HepG2 (cell line): ENCODE data around the gene CAND1. TPM values are rescaled to one million over a fixed set of nuclear protein-coding genes. Genes with fewer than 3 reads are reported as not detected.
A peak's percentile ranks its signal among the peaks of the same experiment; 100 is the strongest.

Experiments
- AKNA ChIP-seq: sonication (generic); formaldehyde crosslinking; IDR thresholded peaks from 2 replicates; pipeline ENCODE4 v1.4.0; 2020; ENCODE audit warnings: missing genetic modification reagents, borderline replicate concordance
- HDAC1 ChIP-seq: sonication (generic); formaldehyde crosslinking; IDR thresholded peaks from 2 replicates; pipeline ENCODE4 v1.5.1; 2020; ENCODE audit warnings: mild to moderate bottlenecking, missing genetic modification reagents
- IKZF5 ChIP-seq: IDR thresholded peaks from 2 replicates; pipeline ENCODE4 v1.6.1; 2018; ENCODE audit warnings: missing genetic modification reagents, mild to moderate bottlenecking, missing compliant biosample characterization
- KDM5B ChIP-seq: sonication (generic); formaldehyde crosslinking; IDR thresholded peaks from 2 replicates; pipeline ENCODE4 v1.4.0; 2020; ENCODE audit warnings: missing genetic modification reagents, mild to moderate bottlenecking, borderline replicate concordance
- MAFF ChIP-seq: IDR thresholded peaks from 2 replicates; pipeline ENCODE4 v1.6.1; 2011; ENCODE audit warnings: low read depth, low read length, improper control_type of control experiment
- MEF2D ChIP-seq: sonication (generic); formaldehyde crosslinking; IDR thresholded peaks from 2 replicates; pipeline ENCODE4 v1.5.1; 2020; ENCODE audit warnings: mild to moderate bottlenecking, missing genetic modification reagents
- MTF2 ChIP-seq: sonication (generic); formaldehyde crosslinking; IDR thresholded peaks from 2 replicates; pipeline ENCODE4 v1.5.0; 2020; ENCODE audit warnings: missing genetic modification reagents, borderline replicate concordance
- NBN ChIP-seq: fragments of 450-650 bp; conservative IDR thresholded peaks from 2 replicates; pipeline ENCODE4 v1.6.1; 2017
- NRL ChIP-seq: sonication (generic); formaldehyde crosslinking; IDR thresholded peaks from 2 replicates; pipeline ENCODE4 v1.5.0; 2020; ENCODE audit warnings: missing genetic modification reagents, mild to moderate bottlenecking, moderate library complexity, borderline replicate concordance
- SOX5 ChIP-seq: IDR thresholded peaks from 2 replicates; pipeline ENCODE4 v1.6.1; 2016; ENCODE audit warnings: borderline replicate concordance
- UBTF ChIP-seq: sonication (generic); formaldehyde crosslinking; IDR thresholded peaks from 2 replicates; pipeline ENCODE4 v1.4.0; 2020; ENCODE audit warnings: mild to moderate bottlenecking, missing genetic modification reagents
- ZBTB46 ChIP-seq: sonication (generic); formaldehyde crosslinking; IDR thresholded peaks from 2 replicates; pipeline ENCODE4 v1.4.0; 2020; ENCODE audit warnings: mild to moderate bottlenecking, missing genetic modification reagents, borderline replicate concordance
- ZNF329 ChIP-seq: sonication (generic); formaldehyde crosslinking; IDR thresholded peaks from 2 replicates; pipeline ENCODE4 v1.9.0; 2021; ENCODE audit warnings: low read depth, mild to moderate bottlenecking, missing genetic modification reagents
- ZNF333 ChIP-seq: sonication (generic); formaldehyde crosslinking; IDR thresholded peaks from 2 replicates; pipeline ENCODE4 v1.4.0; 2020; ENCODE audit warnings: mild to moderate bottlenecking, missing genetic modification reagents, borderline replicate concordance
- ZNF33B ChIP-seq: sonication (generic); formaldehyde crosslinking; IDR thresholded peaks from 2 replicates; pipeline ENCODE4 v1.5.1; 2020; ENCODE audit warnings: mild to moderate bottlenecking, missing genetic modification reagents
- ZSCAN12 ChIP-seq: sonication (generic); formaldehyde crosslinking; IDR thresholded peaks from 2 replicates; pipeline ENCODE4 v1.9.0; 2021; ENCODE audit warnings: mild to moderate bottlenecking, missing genetic modification reagents
- polyA plus RNA-seq, 8 experiments: library from polyadenylated mRNA; depleted of rRNA in 3 of 8; stranded (reverse) in 7 of 8; unstranded in 1 of 8; fragments of >200 nt; fragmentation: Illumina TruSeq in 4 of 8; extraction: Trizol in 4 of 8; gene quantifications; 2 replicates each; pipeline versions ENCODE4 v1.2.1 to v1.2.3, GENCODE V29; 2011 to 2016; ENCODE audit warnings: low read depth in 4 of 8, missing spikeins in 1 of 8, mixed read lengths in 1 of 8; ENCODE audit not compliant: insufficient read depth in 1 of 8
- total RNA-seq, 5 experiments: library from RNA; depleted of rRNA; stranded (reverse); fragments of >200 nt; fragmentation: Illumina TruSeq; extraction: Trizol; gene quantifications; 2 replicates each; pipeline ENCODE4 v1.2.3, GENCODE V29; 2016; ENCODE audit warnings: low read depth in 1 of 5
- TF ChIP-seq, protein P1 (sequence below): IDR thresholded peaks from 2 replicates; pipeline ENCODE4 v1.6.1; 2016; ENCODE audit warnings: missing compliant biosample characterization, missing genetic modification reagents, borderline replicate concordance

Gene CAND1
- total and polyA plus RNA-seq, 2 of the 13 experiments (the other 11 are each of a cell fraction or from before 2014, with no cell fraction given), result 56.2 to 138 TPM

- TF ChIP-seq, protein P1, sequence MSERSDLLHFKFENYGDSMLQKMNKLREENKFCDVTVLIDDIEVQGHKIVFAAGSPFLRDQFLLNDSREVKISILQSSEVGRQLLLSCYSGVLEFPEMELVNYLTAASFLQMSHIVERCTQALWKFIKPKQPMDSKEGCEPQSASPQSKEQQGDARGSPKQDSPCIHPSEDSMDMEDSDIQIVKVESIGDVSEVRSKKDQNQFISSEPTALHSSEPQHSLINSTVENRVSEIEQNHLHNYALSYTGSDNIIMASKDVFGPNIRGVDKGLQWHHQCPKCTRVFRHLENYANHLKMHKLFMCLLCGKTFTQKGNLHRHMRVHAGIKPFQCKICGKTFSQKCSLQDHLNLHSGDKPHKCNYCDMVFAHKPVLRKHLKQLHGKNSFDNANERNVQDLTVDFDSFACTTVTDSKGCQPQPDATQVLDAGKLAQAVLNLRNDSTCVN (CRISPR knock-in tag), result peak; percentile 66; the same call in 1 of the 2 replicates
- no peak for TF ChIP-seq MEF2D
- no peak; the same call in none of the 2 replicates for TF ChIP-seq UBTF
- TF ChIP-seq ZNF329, result no peak
- 0 out of 2 replicates have a peak, but pooled peaks have one; percentile 10 for TF ChIP-seq ZBTB46 (CRISPR knock-in tag)
- TF ChIP-seq ZNF333 (CRISPR knock-in tag), result 0 out of 2 replicates have a peak, but pooled peaks have one; percentile 40
- TF ChIP-seq IKZF5 (CRISPR knock-in tag), result peak; percentile 66
- TF ChIP-seq ZNF33B (CRISPR knock-in tag), result peak; percentile 41; the same call in 1 of the 2 replicates
- TF ChIP-seq ZSCAN12, result 0 out of 2 replicates have a peak, but pooled peaks have one; percentile 9
- TF ChIP-seq AKNA (CRISPR knock-in tag), result no peak
- no peak; the same call in 1 of the 2 replicates for TF ChIP-seq NRL
- TF ChIP-seq MTF2 (CRISPR knock-in tag), result no peak
- peak; percentile 32; the same call in 1 of the 2 replicates for TF ChIP-seq HDAC1 (CRISPR knock-in tag)
- TF ChIP-seq KDM5B (CRISPR knock-in tag), result peak; percentile 67
- TF ChIP-seq MAFF, result peak; percentile 38; the same call in 1 of the 2 replicates
- TF ChIP-seq SOX5 (CRISPR knock-in tag), result no peak; the same call in 1 of the 2 replicates
- no peak for TF ChIP-seq NBN
Measured at GRCh38 chr12:67268896-67269632, at the start of gene CAND1 (continued).
